Measurements from ENCODE around the gene JPH3.

JPH3 gene

GRCh38 chr16:87733190-87733589 lies 130.9 kb downstream of the JPH3 start:
- DNase-seq (ENCODE audit: low read depth in 4 of 4, low spot score in 1 of 4) = no peak

GRCh38 chr16:87734644-87735043 lies 132.3 kb downstream of the JPH3 start:
- no peak for DNase-seq (ENCODE audit: low read depth in 4 of 4, low spot score in 1 of 4)

GRCh38 chr16:87735270-87736007 lies 133.1 kb downstream of the JPH3 start:
- DNase-seq (ENCODE audit: low read depth in 4 of 4, low spot score in 1 of 4) = no peak

- no peak for DNase-seq (ENCODE audit: low read depth in 4 of 4, low spot score in 1 of 4)
These were observed 133.7 kb downstream of the JPH3 start for GRCh38 chr16:87736008-87736382.

DNA sequence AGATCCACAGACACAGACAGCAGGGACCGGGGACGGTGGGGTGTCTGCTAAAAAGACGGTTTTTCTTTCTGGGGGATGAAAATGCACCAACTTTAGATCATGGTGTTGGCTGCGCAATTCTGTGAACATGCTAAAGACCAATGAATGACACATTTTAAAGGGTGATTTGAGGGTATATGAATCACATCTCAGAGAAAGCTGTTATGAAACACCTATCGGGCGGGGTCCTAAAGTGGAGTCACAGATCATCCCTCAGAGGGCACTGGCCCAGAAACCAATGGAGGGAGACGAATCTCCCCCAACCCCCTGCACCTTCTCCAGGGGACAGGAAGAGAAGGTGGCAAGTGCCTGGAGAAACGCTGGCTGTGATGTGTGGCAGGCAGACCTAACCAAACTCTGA lies 137.5 kb downstream of the JPH3 start:
- DNase-seq (ENCODE audit: low read depth in 4 of 4, low spot score in 1 of 4) = no peak

GRCh38 chr16:87740441-87740840 lies 138.1 kb downstream of the JPH3 start:
- DNase-seq (ENCODE audit: low read depth in 4 of 4, low spot score in 1 of 4) = no peak

DNA sequence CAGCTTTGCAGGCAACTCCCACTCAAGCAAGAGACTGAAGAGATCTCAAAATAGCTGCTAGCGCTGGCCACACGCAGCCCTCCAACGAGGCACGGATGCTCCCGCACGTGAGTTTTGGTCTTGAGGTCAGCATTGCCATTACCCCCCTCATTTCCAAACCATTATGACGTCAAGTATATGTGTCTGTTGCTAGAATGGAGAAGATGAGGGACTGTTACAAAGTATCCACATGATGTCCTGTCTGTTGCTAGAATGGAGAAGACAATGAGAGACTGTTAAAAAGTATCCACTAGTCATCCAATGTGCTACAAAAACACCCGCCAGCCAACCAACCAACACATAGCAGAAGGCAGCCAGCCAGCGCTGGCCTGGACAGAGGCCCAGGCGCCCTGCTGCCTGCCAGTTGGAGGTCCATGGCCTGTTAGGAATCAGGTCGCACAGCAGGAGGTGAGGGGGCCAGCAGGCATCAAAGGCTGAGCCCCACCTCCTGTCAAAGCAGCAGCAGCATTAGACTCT lies 138.7 kb downstream of the JPH3 start:
- DNase-seq (ENCODE audit: low read depth in 4 of 4, low spot score in 1 of 4) = no peak

DNA sequence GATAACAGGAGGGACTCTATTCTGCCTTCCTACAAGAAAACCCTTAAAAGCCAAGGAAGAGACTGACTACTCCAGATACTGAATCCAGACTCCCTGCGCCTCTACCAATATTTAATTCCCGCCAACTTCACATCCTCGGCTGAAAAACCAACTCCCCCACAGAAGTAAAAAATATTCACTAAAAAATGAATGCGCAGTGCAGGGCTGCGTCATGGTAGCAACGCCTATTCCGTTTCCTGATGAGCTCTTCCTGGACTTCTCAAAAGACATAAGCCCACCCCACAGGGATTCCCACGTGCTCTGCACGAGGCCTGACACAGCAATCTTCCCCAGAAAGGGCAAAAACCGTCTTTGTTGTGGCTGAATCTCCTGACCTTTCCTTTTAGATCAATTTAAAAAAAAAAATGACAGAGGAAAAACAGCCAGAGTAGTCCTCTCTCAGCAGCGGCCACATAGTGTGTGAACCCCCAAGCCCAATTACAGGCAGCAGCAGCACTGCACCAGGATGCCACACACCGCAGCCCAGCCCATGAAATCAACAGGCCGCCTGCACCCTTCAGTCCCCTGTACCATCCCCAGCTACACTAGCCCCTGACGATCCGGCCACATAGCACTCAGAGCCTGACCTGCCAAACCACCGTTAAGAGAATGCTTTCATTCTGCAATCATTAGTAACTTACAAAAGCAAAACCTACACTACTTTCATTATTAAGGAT lies 139.6 kb downstream of the JPH3 start:
- no peak for DNase-seq (ENCODE audit: low read depth in 4 of 4, low spot score in 1 of 4)

DNA sequence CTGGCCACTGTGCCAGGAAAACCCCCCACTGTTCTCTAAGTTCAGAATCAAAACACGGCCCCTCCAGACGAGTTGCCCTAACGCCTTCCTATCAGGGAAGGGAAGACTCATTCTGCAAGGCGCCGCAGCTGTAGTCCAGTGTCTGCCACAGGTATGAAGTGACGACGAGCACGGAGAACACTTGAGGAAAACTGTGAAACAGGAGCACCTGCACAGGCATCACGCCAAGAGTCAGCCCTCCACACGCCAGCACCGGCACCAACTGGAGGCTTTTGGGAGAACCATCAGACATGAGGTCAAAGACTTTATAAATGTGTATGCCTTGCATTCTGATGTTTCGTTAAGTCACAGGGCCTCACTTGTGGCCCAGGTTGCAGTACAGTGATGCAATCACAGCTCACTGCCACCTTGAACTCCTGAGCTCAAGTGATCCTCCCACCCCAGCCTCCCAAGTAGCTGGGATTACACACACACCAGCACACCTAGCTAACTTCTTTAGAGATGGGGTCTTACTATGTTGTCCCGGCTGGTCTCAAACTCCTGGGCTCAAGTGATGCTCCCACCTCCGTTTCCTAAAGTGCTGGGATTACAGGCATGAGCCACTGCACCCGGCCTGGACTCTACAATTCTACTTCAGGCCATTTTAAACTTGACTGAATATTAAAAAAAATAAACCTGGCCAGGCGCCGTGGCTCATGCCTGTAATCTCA lies 140.6 kb downstream of the JPH3 start:
- no peak for DNase-seq (ENCODE audit: low read depth in 4 of 4, low spot score in 1 of 4)

- no peak for DNase-seq (ENCODE audit: low read depth in 4 of 4, low spot score in 1 of 4)
These were observed 142.6 kb downstream of the JPH3 start for GRCh38 chr16:87744750-87745514.

- no peak for DNase-seq (ENCODE audit: low read depth in 4 of 4, low spot score in 1 of 4)
These were observed 143.9 kb downstream of the JPH3 start for GRCh38 chr16:87746178-87746577.

All from stimulated activated CD4-positive, alpha-beta T cell treated with anti-CD3 and anti-CD28 coated beads, Interleukin-1b, Interleukin-23, amount 100 ng/mL, for 24 hours (primary cell).